Activated CD4-positive, alpha-beta T cell treated with anti-CD3 and anti-CD28 coated beads for 1 hour (primary cell): ENCODE measurements around the gene DENND1C.
A peak's percentile ranks its signal among the peaks of the same experiment; 100 is the strongest.

Source experiments
- DNase-seq: peaks from one replicate; pipeline ENCODE4 v3.0.0-alpha.2; 2020

DENND1C gene, protein sequence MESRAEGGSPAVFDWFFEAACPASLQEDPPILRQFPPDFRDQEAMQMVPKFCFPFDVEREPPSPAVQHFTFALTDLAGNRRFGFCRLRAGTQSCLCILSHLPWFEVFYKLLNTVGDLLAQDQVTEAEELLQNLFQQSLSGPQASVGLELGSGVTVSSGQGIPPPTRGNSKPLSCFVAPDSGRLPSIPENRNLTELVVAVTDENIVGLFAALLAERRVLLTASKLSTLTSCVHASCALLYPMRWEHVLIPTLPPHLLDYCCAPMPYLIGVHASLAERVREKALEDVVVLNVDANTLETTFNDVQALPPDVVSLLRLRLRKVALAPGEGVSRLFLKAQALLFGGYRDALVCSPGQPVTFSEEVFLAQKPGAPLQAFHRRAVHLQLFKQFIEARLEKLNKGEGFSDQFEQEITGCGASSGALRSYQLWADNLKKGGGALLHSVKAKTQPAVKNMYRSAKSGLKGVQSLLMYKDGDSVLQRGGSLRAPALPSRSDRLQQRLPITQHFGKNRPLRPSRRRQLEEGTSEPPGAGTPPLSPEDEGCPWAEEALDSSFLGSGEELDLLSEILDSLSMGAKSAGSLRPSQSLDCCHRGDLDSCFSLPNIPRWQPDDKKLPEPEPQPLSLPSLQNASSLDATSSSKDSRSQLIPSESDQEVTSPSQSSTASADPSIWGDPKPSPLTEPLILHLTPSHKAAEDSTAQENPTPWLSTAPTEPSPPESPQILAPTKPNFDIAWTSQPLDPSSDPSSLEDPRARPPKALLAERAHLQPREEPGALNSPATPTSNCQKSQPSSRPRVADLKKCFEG

DNA sequence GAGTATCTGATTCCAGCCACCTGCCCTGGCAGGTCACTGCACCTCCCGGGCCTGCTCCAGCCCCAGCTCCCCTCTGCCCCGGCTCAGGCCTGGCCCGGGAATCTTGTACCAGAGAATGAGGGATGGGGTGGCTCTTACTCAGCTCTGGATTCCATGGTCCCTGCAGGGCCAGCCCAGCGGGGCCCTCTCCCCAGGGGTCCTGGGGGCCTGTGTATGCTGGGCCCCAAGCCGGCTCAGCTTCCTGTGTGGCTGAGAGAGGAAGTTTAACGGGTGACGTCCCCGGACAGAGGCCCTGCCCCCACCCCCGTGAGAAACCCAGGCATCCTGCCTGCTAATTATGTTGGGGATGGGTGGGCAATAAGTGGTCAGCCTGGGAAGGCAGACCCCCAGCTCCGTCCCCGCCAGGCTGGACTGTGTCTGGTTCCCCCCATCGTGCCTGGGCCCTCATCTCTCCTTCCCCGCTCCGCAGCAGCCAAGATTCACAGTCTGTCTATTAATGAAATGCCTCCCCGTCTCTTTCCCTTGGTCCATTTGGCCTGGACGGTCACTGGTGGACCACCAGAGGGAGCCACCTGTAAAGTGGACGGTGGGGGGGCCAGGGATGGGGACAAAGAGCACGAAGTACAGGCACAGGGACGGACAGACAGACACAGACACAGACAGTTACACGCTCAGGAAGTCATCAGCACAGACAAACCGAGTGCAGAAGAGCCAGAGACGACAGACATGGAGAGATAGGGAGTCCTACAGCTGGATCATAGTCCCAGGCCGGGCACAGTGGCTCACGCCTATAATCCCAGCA is at the start of gene DENND1C:
DENND1C (minus strand) TSS at position 247 of the 802 bp plus-strand sequence; CDS start at position 155, 92 bp downstream.
- peak; percentile 51 for DNase-seq

DNA sequence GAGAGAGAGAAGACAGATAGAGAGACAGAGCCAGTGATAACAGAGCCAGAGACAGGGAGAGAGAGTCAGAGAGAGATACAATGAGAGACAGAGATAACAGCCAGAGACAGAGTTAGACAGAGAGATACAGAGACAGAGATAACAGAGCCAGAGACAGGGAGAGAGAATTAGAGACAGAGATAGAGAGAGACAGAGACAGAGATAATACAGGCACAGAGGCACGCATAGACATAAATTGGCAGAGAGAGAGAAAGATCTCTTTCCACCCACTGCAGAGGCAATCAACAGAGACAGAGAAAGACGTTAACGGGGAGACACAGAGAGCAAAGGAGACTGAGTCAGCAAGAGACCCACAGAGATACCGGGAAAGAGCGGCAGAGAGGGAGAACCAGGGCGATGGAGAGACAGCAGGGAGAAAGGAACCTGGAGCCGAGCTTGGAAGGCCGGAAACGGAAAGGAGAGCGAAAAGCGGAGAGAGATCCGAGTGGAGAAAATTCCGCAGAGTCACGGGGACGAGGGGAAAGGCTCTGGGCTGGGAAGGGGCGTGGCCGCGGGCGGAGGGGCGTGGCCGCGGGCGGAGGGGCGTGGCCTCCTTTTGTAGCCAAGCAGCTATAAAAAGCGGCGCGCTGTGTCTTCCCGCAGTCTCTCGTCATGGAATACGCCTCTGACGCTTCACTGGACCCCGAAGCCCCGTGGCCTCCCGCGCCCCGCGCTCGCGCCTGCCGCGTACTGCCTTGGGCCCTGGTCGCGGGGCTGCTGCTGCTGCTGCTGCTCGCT is 49.0 kb upstream of the DENND1C start, which contains the start of gene TNFSF9:
TNFSF9 (plus strand) TSS at position 641 of the 777 bp plus-strand sequence; CDS start at position 652, 11 bp downstream.
- DNase-seq: peak; percentile 74

DNA sequence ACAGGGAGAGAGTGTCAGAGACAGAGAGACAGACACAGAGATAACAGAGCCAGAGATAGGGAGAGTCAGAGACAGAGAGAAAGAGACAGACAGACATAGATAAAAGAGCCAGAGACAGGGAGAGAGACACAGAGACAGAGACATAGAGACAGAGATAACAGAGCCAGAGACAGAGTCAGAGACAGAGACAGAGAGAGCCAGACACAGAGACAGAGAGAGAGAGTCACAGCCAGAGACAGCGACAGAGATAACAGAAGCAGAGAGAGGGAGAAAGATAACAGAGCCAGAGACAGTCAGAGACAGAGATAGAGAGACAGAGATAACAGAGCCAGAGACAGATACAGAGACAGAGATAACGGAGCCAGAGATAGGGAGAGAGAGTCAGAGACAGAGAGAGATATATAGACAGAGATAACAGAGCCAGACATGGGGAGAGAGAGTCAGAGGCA is 48.4 kb upstream of the DENND1C start:
- DNase-seq: no peak

DNA sequence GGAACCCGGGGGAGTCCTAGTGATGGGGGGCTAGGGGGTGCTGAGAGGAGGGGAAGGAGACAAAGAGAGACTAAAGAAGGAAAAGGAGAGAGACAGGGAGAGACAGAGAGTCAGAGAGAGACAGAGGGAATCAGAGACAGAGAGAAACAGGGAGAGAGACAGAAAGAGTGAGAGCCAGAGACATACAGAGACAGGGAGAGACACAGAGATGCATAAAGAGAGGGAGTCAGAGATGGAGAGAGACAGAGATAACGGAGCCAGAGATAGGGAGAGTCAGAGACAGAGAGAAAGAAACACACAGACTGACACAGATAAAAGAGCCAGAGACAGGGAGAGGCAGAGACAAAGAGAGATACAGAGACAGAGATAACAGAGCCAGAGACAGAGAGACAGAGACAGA is 47.8 kb upstream of the DENND1C start:
- DNase-seq: no peak

DNA sequence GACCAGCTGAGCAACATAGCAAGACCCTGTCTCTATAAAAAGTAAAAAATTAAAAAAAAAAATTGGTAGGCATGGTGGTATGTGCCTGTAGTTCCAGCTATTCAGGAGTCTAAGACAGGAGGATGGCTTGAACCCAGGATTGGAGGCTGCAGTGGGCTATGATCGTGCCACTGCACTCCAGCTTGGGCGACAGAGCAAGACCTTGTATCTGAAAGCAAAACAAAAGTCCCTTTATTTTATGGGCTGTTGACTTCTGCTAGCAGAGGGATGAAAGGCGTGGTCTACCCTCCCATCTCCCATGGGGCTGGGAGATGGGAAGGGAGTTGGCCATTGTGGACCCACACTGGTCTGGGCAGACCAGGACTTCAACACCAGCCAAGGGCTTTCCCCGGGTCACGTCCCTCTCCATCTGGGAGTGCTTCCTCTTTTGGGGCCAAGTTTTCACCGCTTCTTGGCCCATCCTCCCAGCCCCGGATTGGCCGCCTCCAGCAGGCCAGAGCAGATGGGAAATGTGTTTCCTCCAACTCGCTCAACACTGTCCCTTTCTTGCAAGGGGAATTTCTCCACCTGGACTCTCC is 47.0 kb upstream of the DENND1C start:
- DNase-seq: no peak

DNA sequence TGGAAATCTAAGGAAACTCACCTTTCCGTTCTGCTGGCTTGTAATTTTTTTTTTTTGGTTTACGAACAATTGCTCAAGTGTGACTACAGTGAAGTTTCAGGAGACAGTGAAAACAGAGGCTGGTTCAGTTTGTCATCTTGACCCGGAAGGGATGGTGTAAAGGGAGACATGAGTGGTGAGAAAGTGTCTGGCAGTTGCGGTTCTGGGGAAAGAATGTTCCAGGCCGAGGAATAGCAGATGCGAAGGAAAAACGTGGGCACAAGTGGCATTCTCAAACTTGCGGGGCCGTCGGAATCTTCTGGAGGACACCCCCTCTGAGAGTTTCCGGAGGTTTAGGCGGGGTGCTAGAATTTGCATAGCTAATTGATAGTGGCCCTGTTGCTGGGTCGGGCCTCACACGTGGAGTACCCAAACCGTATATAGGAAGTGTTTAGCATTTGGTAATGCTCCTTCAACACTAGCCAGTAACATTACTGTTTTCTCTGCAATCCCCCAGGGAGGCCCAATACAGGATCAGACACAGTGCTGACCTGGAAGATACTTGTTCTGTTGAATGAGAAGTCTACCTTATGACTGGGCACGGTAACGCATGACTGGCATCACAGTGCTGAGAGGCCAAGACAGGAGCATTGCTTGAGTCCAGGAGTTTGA is 46.4 kb upstream of the DENND1C start:
- no peak for DNase-seq

DNA sequence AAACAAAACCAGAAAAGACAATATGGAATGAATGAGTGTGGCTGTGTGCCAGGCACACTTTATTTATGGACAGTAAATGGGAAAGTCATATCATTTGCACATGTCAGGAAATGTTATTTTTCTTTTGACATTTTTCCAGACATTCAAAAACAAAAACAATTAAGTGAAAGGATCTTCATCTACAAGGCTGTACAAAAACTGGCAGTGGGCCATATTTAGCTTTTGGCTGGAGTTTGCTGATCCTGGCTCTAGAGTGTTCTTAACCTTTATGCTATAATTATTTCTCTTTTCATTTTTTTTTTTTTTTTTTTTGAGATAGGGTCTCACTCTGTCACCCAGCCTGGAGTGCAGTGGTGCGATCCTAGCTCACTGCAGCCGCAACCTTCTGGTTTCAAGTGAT is 42.7 kb upstream of the DENND1C start:
- DNase-seq: no peak

DNA sequence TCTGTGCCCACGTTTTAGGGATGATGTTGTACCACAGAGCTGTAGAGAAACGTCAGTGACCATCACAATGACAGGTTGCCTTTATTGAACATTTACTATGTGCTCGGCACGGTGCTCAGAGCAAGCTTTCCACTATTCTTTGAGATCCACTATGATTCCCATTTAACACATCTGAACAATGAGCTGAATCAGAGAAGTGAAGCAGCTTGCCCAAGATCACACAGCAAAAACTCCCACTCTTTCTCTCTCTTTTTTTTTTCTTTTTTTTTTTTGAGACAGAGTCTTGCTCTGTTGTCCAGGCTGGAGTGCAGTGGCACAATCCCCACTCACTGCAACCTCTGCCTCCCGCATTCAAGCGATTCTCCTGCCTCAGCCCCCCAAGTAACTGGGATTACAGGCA is 41.1 kb upstream of the DENND1C start:
- no peak for DNase-seq

DNA sequence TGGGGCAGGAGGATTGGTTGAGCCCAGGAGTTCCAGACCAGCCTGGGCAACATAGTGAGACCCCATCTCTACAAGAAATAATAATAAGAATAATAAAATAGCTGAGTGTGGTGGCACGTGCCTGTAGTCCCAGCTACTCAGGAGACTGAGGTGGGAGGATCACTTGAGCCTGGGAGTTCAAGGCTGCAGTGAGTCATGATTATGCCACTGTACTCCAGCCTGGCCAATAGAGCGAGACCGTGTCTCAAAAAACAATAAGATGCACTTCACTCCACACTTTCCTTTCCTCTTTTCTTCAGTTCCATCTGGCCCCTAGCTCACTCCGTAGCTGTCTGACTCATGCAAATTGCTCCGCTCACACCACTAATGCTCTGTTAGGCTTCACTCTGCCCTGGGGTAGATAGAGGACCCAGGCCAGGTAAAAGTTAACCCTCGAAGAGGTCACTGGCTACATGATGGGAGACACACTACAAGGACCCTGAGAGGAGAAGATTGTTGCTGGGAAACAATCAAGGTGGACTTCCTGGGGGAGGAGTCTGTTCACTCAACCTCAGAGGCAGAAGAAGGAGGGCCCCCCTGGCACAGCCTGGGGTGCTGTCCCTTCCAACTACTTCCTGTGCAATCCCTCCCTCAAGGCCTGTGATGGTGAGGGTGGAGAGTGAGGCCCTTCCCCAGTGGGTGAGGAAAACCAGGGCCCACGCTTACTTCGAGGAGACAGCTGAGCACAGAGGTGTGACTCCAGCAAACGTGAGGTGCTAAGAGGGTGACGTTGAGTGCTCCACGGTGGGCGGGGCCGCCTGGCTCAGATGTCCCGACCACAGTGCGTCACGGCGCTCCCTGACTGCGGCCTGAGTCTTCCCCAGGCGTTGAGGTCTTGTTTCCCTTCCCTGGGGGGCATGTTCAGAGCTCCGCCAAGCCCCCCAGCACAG is 40.4 kb upstream of the DENND1C start:
- DNase-seq: peak; percentile 29

DNA sequence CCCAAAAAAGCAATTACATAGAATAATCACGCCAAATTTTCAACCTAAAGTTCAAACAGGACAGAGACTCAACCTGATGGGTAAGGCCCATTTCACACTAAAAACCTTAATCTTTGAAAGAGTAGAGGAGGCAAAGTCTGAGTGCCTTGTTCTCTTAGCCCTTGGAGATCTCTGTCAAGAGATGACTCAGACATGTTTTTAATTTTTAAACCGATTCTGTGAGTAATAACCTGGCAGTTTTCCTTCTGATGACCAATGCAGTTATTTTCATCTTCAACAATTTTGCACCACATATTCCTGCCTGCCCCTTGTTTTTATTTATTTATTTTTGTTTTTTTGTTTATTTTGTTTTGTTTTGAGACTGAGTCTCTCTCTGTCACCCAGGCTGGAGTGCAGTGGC is 37.7 kb upstream of the DENND1C start:
- no peak for DNase-seq

DNA sequence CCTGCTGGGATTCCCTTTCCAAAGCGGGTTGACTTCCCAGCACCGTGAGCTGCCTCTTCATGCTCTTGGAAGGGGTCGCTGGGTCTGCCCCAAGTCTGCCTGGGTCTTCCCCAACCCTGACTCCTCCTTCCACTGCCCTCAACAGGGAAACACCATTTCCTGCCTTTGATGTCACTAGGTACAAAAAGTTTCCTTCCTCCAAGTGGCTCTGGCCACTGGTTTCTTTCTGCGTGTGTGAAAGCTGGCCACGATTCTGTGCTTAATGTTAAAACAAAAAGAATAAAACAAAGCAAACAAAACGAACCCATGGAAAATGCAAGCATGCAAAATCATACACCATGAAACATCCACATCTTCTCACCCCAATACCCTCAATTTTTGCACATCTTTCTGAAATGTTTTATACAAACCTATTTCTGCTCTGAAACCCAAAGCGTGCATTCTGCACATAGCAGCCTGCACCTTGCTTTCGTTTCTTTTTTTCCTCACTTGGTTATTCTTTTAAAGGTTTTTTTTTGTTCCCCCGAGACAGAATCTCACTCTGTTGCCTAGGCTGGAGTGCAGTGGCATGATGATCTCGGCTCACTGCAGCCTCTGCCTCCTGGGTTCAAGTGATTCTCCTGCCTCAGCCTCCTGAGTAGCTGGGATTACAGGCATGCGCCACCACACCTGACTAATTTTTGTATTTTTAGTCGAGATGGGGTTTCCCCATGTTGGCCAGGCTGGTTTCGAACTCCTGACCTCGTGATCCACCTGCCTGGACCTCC is 36.7 kb upstream of the DENND1C start:
- DNase-seq: no peak

DNA sequence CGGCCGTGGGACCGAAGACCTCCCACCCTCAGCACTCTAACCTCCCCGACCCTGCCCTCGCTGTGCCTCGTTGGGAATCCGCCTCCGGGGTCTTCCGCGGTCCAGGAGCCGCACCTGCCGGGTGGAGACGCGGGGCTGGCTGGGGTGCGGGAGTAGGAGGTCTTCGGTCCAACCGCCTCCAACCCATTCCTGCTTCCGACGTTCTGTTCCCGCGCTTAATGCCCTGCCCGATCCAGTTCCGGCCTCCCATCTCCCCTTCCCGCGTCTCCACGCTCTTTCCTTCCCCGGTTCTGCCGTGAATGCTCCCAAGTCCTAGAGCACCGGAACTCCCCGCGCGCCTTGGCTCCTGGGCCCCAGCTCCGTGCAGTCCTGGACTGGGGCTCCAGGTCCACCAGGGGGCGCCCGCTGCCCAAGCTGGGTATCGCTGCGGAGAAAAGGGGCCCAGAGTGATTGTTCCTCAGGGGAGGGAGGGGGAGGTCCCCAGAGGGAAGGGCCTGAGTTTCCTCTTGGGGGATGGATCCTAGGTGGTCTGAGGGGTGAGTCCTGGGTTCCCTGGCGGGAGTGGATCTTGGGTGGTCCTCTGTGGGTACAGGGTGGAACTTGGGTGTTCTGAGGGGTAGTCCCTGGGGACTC is 35.2 kb upstream of the DENND1C start:
- DNase-seq: peak; percentile 85

DNA sequence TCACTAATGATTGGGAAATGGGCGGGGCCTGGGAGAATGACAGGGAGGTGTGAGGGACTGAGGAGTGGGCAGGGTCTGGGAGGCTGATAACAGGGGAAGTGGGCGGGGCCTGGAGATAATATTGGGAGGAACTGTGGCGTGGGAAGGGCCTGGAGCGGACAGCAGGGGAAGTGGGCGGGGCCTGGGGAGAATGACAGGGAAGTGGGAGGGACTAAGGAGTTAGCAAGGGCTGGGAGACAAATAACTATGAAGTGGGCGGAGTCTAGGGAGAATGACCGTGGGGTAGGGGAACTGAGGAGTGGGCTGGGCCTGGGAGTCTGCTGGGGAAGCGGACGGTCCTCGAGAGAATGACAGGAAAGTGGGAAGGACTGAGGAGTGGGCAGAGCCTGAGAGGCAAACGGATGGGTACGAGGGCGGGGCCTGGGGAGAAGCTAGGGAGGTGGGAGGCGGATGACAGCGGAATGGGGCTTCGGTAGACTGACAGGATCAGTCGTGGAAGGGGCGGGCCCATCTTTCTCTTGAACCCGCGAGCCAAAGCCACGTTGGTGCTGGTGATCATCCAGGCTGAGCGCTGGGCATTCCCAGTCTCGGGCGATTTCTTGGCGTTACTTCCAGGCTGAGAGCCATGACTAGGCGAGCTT is 34.6 kb upstream of the DENND1C start:
- peak; percentile 43 for DNase-seq

DNA sequence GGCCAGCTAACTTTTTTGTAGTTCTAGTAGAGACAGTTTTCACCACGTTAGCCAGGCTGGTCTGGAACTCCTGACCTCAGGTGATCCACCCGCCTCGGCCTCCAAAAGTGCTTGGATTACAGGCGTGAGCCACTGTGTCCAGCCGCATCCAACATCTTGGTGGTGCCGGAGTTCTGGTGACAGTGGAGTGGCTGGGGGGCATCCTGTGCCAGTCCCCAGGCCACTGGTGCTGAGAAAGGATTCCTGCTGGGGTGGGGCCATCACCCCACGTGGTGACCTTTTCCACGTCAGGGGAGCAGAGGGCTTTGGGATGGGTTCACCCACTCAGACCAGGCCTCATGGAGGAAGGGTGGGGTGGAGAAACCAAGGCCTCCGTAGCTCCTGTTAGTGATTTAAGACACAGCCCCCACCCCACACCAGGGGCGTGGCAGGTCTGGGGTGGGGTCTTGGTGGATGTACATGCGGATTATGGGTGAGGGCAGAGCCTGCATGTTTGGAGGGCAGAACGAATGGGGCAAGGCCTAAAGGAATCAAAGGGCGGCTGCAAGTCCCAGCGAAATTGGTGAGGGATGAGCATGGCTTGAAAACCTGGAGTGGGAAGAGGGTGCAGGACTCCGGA is 33.4 kb upstream of the DENND1C start:
- no peak for DNase-seq

DNA sequence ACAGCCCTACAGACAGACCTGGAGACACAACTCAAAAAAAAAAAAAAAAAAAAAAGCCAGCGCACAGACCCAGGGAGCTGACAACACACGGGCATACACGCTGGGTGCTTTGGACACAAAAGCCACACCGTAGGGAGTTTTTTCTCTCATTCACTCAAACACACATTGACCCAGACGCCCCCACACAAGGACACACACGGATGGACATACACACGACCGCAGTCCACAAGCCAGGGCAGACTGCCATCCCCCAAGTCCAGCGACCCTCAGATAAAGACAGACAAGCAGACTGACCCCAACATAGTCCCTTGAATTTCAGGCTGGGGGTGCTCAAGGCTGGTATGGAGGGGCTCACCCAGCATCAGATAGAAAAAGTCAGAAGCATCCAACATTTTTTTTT is 32.5 kb upstream of the DENND1C start:
- DNase-seq: no peak

DNA sequence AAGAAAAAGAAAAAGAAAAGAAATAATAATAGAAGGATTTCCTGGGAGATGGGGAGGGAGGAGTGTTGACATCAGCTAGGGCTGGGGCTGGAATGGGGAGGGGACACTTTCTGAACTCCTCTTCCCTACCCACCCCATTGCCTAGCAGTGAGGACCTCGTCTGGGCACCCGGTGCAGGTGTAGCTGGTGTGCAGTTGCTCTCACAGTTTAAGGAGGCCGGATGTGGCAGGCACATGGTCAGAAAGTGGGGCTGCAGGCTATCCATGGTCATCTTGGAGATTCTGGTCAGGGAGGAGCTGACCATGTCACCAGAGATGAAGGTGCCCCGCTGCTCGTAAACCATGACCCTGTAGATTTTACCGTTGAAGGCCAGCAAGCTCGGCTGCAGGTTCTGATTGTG is 29.0 kb upstream of the DENND1C start:
- no peak for DNase-seq

DNA sequence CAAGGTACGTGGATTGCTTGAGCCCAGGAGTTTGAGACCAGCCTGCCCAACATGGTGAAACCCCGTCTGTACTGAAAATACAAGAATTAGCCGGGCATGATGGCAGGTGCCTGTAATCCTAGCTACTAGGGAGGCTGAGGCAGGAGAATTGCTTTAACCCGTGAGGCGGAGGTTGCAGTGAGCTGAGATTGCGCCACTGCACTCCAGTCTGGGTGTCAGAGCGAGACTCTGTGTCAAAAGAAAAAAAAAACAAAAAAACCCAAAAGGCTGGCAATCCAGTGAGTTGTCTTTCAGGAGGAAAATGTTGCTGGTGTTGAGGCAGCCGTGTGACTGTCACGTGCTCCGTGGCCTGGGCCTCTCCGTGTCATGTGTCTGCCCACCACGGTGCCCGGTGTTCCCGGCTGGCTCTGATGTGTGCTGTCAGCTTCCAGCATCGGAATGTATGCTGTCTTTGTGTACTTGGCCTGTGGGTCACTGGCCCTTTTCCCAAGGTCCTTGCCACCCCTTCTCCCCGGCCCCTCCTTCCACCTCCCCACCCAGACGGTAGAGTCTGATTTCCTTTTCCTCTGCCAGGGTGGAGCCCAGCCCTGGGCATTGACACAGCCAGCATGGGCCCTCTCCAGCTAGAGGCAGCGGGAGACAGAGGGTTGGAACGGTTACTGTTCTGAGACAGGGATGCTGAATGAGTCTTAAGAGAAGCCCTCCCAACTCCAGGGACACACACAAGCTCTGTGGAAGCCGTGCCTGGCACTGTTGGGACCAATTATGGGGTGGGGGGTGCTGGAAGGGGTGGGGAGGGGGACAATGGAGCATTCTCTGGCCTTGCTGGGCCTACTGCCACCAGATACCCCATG is 27.8 kb upstream of the DENND1C start:
- DNase-seq: no peak
